ENCODE results near the gene THSD4.

THSD4 gene

DNA sequence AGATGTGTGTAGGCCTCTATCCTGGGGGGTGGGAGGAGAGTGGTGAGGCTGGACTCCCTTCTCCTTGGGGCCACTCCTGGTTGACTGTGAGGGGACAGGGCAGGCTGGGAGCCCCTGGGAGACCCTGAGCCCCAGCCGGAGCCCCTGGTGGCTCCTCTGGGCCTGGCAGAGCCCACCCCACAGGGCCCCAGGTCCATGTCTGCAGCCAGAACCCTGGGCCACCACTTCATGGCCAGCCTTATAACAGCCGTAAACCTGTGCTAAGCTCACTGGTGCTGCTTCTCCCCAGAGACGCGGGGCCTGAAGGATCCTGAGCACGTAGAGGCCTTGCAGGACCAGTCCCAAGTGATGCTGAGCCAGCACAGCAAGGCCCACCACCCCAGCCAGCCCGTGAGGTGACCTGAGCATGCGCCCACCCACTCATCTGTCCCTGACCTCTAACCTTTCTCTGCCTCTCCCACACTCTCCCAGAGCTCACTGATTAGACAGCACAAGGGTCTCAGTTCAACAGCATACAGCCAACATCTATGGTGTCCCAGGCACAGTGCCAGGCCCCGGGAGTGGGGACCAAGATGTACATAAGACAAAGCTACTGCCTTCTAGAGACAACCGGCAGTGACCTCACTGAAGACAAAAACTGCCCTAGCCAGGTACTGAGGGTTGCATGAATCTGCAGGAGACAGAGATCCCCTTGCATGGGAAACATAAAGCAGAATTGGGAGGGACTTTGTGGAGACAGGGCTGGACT is 698.6 kb downstream of the THSD4 start:
- no peak for DNase-seq (ENCODE audit: low read depth)
- TF ChIP-seq CTCF (conservative IDR thresholded peaks at IDR 0.05; ENCODE audit: control insufficient read depth, insufficient read depth, low read depth, low read length): no peak
- H3K4me3 ChIP-seq (ENCODE audit: control insufficient read depth, low read depth, low read length): no peak overlapping the region

DNA sequence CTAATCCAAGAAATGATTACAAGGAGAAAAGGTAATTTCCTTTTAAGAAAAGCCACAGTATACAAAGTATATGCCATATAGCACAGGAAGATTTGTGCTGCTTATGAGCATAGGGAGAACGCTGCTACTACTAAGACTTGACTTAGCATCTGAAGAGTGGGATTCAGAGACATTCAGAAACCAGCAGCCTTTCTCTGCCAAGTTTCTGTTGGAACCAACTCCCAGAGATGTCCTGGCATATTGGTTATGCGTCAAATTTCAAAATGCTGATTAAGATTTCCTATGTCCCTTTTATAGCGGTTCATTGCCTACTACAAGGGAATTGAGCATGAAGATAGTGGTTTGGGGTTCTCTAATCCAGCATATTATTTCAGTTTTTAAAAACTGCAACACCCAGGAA is 700.0 kb downstream of the THSD4 start:
- no peak overlapping the region for H3K4me3 ChIP-seq (ENCODE audit: control insufficient read depth, low read depth, low read length)
- no peak for TF ChIP-seq CTCF (conservative IDR thresholded peaks at IDR 0.05; ENCODE audit: control insufficient read depth, insufficient read depth, low read depth, low read length)
- DNase-seq (ENCODE audit: low read depth): no peak

GRCh38 chr15:71817351-71817750 is 702.1 kb downstream of the THSD4 start:
- H3K4me3 ChIP-seq (ENCODE audit: control insufficient read depth, low read depth, low read length): no peak overlapping the region
- DNase-seq (ENCODE audit: low read depth): no peak
- TF ChIP-seq CTCF (conservative IDR thresholded peaks at IDR 0.05; ENCODE audit: control insufficient read depth, insufficient read depth, low read depth, low read length): no peak

DNA sequence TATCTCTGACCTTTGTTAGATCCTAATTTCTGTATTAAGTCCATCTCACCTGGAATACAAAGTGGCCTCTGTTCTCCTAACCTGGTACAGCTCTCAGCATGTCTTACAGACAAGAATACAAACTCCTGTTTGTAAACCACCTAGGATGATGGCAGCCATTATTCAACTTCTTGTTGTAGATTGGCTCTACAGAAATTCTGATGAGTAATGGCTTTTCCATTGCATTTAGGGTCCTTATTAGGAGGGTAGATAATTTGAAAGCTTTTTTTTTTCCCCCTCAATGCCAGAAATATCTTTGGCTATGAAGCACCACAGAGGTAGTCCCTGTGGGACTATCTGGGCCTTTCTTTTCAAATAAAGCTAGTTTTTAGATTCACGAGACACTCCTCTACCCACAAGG is 704.9 kb downstream of the THSD4 start:
- no peak overlapping the region for H3K4me3 ChIP-seq (ENCODE audit: control insufficient read depth, low read depth, low read length)
- TF ChIP-seq CTCF (conservative IDR thresholded peaks at IDR 0.05; ENCODE audit: control insufficient read depth, insufficient read depth, low read depth, low read length): no peak
- no peak for DNase-seq (ENCODE audit: low read depth)

DNA sequence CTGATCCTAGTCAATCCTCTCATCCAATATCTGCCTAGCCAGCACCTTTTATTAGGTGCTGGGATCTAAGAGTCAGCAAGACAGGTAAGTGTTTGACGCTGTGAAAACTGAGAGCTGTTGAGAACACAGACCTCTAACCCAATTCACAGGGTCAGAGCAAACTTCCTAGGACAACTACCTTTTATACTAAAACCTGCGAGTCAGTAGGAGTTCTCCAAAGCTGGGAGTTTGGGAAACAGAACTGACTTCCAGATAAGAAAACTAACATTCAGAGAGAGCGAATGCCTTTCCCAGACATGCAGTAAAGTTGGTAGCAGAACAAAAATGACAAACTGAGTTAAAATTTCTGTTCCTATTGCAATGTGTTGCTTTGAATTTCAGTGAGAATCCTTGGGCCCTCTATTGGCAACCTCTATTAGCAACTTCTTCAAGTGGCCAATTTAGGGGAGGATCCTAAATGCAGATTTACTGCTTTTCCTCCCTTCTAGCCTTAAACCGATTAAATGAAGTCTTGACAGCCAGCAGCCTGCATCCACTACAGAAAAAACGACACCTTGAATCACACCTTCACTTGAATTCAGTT is 706.4 kb downstream of the THSD4 start:
- H3K4me3 ChIP-seq (ENCODE audit: control insufficient read depth, low read depth, low read length): no peak overlapping the region
- no peak for DNase-seq (ENCODE audit: low read depth)
- no peak for TF ChIP-seq CTCF (conservative IDR thresholded peaks at IDR 0.05; ENCODE audit: control insufficient read depth, insufficient read depth, low read depth, low read length)

DNA sequence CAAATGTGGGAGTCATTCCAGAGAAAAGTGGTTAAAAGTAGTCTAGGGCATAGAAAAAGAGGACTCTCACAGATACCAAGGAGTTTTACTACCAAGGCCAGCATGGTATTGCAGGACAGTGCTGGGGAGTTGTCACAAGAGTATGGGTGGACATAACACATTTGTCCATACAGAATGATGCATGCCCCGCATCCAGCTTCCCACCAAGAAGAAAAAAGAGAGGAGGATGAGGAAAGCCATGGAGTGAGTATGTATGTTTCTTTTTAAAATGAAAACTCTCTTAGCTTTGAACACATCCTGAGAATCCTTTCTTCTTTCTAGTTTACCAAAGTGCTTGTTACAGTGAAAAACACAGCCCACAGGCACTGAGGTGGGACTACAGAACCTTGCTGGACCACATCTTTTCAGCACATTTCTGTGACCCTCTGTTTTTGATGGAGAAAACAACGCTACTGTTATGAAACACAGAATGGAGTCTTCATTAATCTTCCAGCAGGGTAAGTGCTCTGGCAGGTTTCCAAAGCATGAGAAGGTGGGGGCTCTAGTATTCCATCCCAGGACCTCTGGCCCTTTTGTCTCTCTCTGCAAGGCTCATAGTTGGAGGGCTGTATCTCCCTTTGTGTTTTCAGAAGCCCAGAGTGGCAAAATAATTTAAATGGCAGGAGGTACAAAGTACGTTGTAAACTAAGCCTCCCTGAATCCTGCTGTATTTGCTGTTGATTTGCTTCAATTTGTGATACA is 707.8 kb downstream of the THSD4 start:
- no peak for DNase-seq (ENCODE audit: low read depth)
- no peak overlapping the region for H3K4me3 ChIP-seq (ENCODE audit: control insufficient read depth, low read depth, low read length)
- no peak for TF ChIP-seq CTCF (conservative IDR thresholded peaks at IDR 0.05; ENCODE audit: control insufficient read depth, insufficient read depth, low read depth, low read length)
